Sigmoid colon (tissue), 7 donors: Measurements from ENCODE around the gene KIF4A. TPM values are rescaled to one million over a fixed set of nuclear protein-coding genes. Genes with fewer than 3 reads are reported as not detected.
"Not testable (repeated sequence)": the region's sequence is repeated elsewhere in the genome, so short reads cannot be mapped to it uniquely, and the experiment has no call there.

Experiments
- DNase-seq: peaks from one replicate; pipeline ENCODE4 v3.0.0-alpha.2; 2019
- H3K27ac ChIP-seq, 4 donors: fragments of 200-600 bp; sonication (generic); one replicate each; pipeline ENCODE4 v1.5.1; 2016 to 2019; ENCODE audit warnings: mild to moderate bottlenecking in 1 of 4
- H3K27me3 ChIP-seq, 3 donors: fragments of 200-600 bp; sonication (generic); one replicate each; pipeline ENCODE4 v1.5.1; 2019; ENCODE audit warnings: mild to moderate bottlenecking in 1 of 3
- H3K36me3 ChIP-seq, 4 donors: fragments of 200-600 bp; sonication (generic); one replicate each; pipeline ENCODE4 v1.5.1; 2016 to 2019
- H3K4me1 ChIP-seq, 4 donors: fragments of 200-600 bp; sonication (generic); one replicate each; pipeline ENCODE4 v1.5.1; 2017 to 2019
- H3K4me3 ChIP-seq, 4 donors: fragments of 200-600 bp; sonication (generic); one replicate each; pipeline ENCODE4 v1.5.1; 2017 to 2019; ENCODE audit warnings: mild to moderate bottlenecking in 2 of 4, moderate library complexity in 1 of 4
- H3K9me3 ChIP-seq, 4 donors: fragments of 200-600 bp in 3 of 4; sonication (generic) in 3 of 4; one replicate each; pipeline versions ENCODE4 v1.5.1 to v1.6.1; 2013 to 2019
- EP300 ChIP-seq, 4 donors: sonication (generic); formaldehyde crosslinking; IDR thresholded peaks; one replicate each; pipeline ENCODE4 v1.6.1; 2017; ENCODE audit warnings: antibody characterized with exemption in 4 of 4
- POLR2A ChIP-seq, 2 donors: fragments of 450-650 bp; IDR thresholded peaks; one replicate each; pipeline ENCODE4 v1.6.1; 2016; ENCODE audit warnings: antibody characterized with exemption in 2 of 2, mild to moderate bottlenecking in 2 of 2, moderate library complexity in 2 of 2
- POLR2AphosphoS5 ChIP-seq, 4 donors: sonication (generic); formaldehyde crosslinking; IDR thresholded peaks; one replicate each; pipeline ENCODE4 v1.6.1; 2017; ENCODE audit warnings: antibody characterized with exemption in 4 of 4
- WGBS, 2 donors: extraction: QIAGEN DNeasy Blood & Tissue Kit; methylation state at CpG; one replicate each; pipeline ENCODE4 v1.1.7; 2013; 5-methylcytosine and 5-hydroxymethylcytosine counted together
- intact Hi-C: fragments of 100-400 bp; cut with DNase I; formaldehyde crosslinking; loops from one replicate; pipeline ENCODE4 v1.15.1; 2023
- polyA plus RNA-seq, 3 donors: library from polyadenylated mRNA; stranded (reverse); fragments of 200-250 nt; gene quantifications; one replicate each; pipeline ENCODE4 v1.2.3, GENCODE V29; 2013
- total RNA-seq, 4 donors: library from RNA; depleted of rRNA; stranded (reverse); fragments of >200 nt; gene quantifications; one replicate each; pipeline ENCODE4 v1.1.0, GENCODE V29; 2016
- TF ChIP-seq, protein P1 (sequence below), 4 experiments: fragments of 450-650 bp in 3 of 4; fragments of 200-600 bp in 1 of 4; IDR thresholded peaks; one replicate each; pipeline ENCODE4 v1.5.1; 2016 to 2019; ENCODE audit warnings: antibody characterized with exemption in 4 of 4, mild to moderate bottlenecking in 3 of 4, moderate library complexity in 2 of 4
- donor health status: healthy with polysubstance abuse.
- donor health status: Bipolar disorder and iron deficiency.
- donor health status: healthy.

Gene KIF4A
- total and polyA plus RNA-seq, 7 donors, result 0.16 to 5.5 (median 0.55) TPM

DNA sequence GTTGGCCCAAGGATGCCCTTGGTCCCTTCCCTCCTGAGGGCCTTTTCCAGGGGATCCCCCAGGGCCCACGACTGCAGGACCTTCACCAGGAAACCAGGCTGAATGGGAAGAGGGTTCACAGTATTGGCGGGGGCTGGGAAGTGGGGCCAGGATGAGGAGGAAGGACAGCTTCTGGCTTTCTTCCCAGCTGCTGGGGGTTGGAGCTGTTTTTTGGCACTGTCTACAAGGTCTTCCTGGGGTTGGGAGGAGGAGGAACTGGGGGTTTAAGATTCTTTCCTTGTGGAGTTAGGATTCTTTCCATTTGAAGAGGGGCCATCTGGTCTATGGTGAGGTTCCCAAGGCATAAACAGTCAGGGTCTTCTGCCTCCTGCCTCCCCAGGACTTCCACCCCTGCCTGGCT, 64.8 kb downstream of the KIF4A start:
- WGBS, 2 donors, result 71 to 96% methylated on average over 2 of the region's 2 CpGs
- Histone ChIP-seq H3K4me3 (no peak overlapping the region), H3K27ac (no peak overlapping the region), H3K27me3 (no peaks in the 10 kb centered on the region), H3K9me3 (no peaks in the 10 kb centered on the region), H3K4me1 (no peaks in the 10 kb centered on the region), H3K36me3 (no peaks in the 10 kb centered on the region)
- TF ChIP-seq POLR2AphosphoS5 (IDR thresholded peaks at IDR 0.05) (no peak), POLR2A (IDR thresholded peaks at IDR 0.05) (no peak)
- TF ChIP-seq, protein P1, sequence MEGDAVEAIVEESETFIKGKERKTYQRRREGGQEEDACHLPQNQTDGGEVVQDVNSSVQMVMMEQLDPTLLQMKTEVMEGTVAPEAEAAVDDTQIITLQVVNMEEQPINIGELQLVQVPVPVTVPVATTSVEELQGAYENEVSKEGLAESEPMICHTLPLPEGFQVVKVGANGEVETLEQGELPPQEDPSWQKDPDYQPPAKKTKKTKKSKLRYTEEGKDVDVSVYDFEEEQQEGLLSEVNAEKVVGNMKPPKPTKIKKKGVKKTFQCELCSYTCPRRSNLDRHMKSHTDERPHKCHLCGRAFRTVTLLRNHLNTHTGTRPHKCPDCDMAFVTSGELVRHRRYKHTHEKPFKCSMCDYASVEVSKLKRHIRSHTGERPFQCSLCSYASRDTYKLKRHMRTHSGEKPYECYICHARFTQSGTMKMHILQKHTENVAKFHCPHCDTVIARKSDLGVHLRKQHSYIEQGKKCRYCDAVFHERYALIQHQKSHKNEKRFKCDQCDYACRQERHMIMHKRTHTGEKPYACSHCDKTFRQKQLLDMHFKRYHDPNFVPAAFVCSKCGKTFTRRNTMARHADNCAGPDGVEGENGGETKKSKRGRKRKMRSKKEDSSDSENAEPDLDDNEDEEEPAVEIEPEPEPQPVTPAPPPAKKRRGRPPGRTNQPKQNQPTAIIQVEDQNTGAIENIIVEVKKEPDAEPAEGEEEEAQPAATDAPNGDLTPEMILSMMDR (IDR thresholded peaks at IDR 0.05), result no peak
- intact Hi-C loops, result no loop called here
- DNase-seq, result no peak

DNA sequence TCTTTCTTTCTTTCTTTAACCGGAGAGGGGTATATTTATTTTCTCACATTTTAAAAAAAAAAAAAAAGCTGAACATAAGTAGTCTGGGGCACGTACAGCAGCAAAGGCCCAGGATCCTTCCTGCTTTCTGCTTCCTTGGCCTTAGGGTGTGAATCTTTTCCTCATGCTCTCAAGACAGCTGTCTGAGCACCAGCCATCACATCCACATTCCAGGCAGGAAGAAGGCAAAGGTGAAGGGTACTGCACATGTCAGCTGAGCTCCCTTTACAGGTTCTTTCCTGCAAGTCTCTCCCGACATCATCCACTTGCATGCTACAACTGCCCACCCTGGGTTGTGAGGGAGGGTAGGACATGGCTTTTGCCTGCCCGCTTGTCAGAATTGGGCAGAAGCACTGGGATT, 69.6 kb downstream of the KIF4A start:
- no peak for TF ChIP-seq POLR2AphosphoS5 (IDR thresholded peaks at IDR 0.05)
- TF ChIP-seq, protein P1 (IDR thresholded peaks at IDR 0.05), result no peak
- no peak for TF ChIP-seq POLR2A (IDR thresholded peaks at IDR 0.05)
- no peak for TF ChIP-seq EP300 (IDR thresholded peaks at IDR 0.05)
- Histone ChIP-seq H3K27ac (no peak overlapping the region), H3K4me3 (no peak overlapping the region), H3K4me1 (no peaks in the 10 kb centered on the region), H3K9me3 (no peaks in the 10 kb centered on the region), H3K36me3 (no peaks in the 10 kb centered on the region), H3K27me3 (no peaks in the 10 kb centered on the region)
- intact Hi-C loops, result no loop called here
- no peak for DNase-seq
- 93 to 97% methylated on average over 4 of the region's 4 CpGs for WGBS, 2 donors

DNA sequence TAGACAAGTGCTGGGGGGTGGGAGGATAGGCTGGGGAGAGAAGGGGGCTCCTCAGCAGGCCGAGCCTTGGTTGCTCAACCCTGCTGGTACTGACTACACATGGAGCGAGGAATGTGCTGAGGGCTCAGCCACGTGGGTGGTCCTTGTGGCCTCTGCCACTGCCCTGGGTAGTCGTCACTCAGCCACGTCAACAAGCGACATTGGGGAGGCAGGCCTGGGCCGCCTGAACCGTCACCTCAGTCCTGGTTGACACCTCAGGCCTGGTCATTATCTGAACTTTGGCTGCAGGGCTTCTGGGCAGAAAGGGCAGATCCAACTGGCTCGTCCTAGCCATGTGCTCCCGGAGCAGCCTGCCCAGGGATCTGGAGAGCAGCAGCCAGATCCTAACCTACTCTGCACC, 70.5 kb downstream of the KIF4A start:
- no peaks in the 10 kb centered on the region for H3K27me3 ChIP-seq
- WGBS, 2 donors, result 94 to 99% methylated on average over 10 of the region's 10 CpGs
- no peaks in the 10 kb centered on the region for H3K36me3 ChIP-seq
- no peak overlapping the region for H3K27ac ChIP-seq
- TF ChIP-seq POLR2A (IDR thresholded peaks at IDR 0.05), result no peak
- no peak for TF ChIP-seq EP300 (IDR thresholded peaks at IDR 0.05)
- TF ChIP-seq POLR2AphosphoS5 (IDR thresholded peaks at IDR 0.05), result no peak
- TF ChIP-seq, protein P1 (IDR thresholded peaks at IDR 0.05), result no peak
- H3K9me3 ChIP-seq, result no peaks in the 10 kb centered on the region
- no peak overlapping the region for H3K4me3 ChIP-seq
- intact Hi-C loops, result no loop called here
- no peaks in the 10 kb centered on the region for H3K4me1 ChIP-seq
- DNase-seq, result no peak

DNA sequence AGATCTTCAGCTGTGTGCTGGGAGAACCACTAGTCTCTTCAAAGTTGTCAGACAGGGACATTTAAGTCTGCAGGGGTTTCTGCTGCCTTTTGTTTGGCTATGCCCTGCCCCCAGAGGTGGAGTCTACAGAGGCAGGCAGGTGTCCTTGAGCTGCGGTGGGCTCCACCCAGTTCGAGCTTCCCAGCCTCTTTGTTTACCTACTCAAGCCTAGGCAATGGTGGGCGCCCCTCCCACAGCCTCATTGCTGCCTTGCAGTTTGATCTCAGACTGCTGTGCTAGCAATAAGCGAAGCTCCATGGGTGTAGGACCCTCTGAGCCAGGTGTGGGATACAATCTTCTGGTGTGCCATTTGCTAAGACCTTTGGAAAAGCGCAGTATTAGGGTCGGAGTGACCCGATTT, 78.8 kb downstream of the KIF4A start:
- H3K27me3 ChIP-seq, H3K27ac ChIP-seq, H3K4me3 ChIP-seq, H3K36me3 ChIP-seq, intact Hi-C loops, H3K4me1 ChIP-seq, DNase-seq, H3K9me3 ChIP-seq: not testable (repeated sequence)
- WGBS, 2 donors, result 74 to 90% methylated on average over 7 of the region's 7 CpGs

DNA sequence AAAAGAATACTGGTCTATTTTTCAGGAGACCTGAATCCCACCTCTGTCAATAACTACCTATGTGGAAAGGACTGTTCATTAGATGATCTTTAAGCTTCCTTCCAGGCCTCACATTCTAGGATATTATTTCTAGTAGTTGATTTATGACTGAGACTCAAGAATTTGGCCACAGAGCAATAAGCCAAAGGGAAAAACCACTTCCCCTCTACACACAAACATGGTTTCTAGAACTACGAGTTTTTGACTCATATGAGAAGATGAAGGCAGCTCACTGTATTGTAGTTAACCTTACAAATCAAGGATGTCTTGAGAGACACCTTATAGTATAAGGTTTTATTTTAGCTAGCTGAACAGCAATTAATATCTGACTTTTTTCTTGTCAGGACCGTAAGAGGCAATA, 96.3 kb downstream of the KIF4A start:
- no peaks in the 10 kb centered on the region for H3K27me3 ChIP-seq
- H3K4me3 ChIP-seq, result no peak overlapping the region
- no peak overlapping the region for H3K27ac ChIP-seq
- no peaks in the 10 kb centered on the region for H3K4me1 ChIP-seq
- intact Hi-C loops, result no loop called here
- TF ChIP-seq EP300 (IDR thresholded peaks at IDR 0.05) (no peak), POLR2A (IDR thresholded peaks at IDR 0.05) (no peak), POLR2AphosphoS5 (IDR thresholded peaks at IDR 0.05) (no peak)
- TF ChIP-seq, protein P1 (IDR thresholded peaks at IDR 0.05), result no peak
- WGBS, 2 donors, result 73 to 81% methylated on average over 2 of the region's 2 CpGs
- no peaks in the 10 kb centered on the region for H3K36me3 ChIP-seq
- no peaks in the 10 kb centered on the region for H3K9me3 ChIP-seq
- no peak for DNase-seq
